Epidermal melanocyte (primary cell): ENCODE results near the gene CREB3L2.

ENCODE experiments used
- DNase-seq: peaks from one replicate; pipeline ENCODE4 v3.0.0; 2011; ENCODE audit warnings: low spot score; ENCODE audit not compliant: insufficient read length

CREB3L2 gene

GRCh38 chr7:137953043-137953664 is 48.7 kb downstream of the CREB3L2 start:
- no peak for DNase-seq

GRCh38 chr7:137952426-137952805 is 49.5 kb downstream of the CREB3L2 start:
- no peak for DNase-seq

GRCh38 chr7:137951700-137952425 is 50.0 kb downstream of the CREB3L2 start:
- DNase-seq: no peak

- DNase-seq: no peak
These were observed 50.9 kb downstream of the CREB3L2 start for GRCh38 chr7:137950967-137951366.

- no peak for DNase-seq
These were observed 51.6 kb downstream of the CREB3L2 start for GRCh38 chr7:137950263-137950621.

- DNase-seq: no peak
These were observed 52.2 kb downstream of the CREB3L2 start for GRCh38 chr7:137949416-137950262.

GRCh38 chr7:137948845-137949330 is 53.0 kb downstream of the CREB3L2 start:
- no peak for DNase-seq

- DNase-seq: no peak
These were observed 53.6 kb downstream of the CREB3L2 start for GRCh38 chr7:137948083-137948844.

- DNase-seq: no peak
These were observed 54.8 kb downstream of the CREB3L2 start for GRCh38 chr7:137947046-137947445.

GRCh38 chr7:137946011-137946410 is 55.9 kb downstream of the CREB3L2 start:
- DNase-seq: no peak

- no peak for DNase-seq
These were observed 57.7 kb downstream of the CREB3L2 start for GRCh38 chr7:137944168-137944567.

GRCh38 chr7:137943132-137943551 is 58.7 kb downstream of the CREB3L2 start:
- no peak for DNase-seq

GRCh38 chr7:137942484-137943115 is 59.3 kb downstream of the CREB3L2 start:
- no peak for DNase-seq

GRCh38 chr7:137940656-137941518 is 61.0 kb downstream of the CREB3L2 start:
- no peak for DNase-seq

- DNase-seq: no peak
These were observed 61.7 kb downstream of the CREB3L2 start for GRCh38 chr7:137940218-137940617.

GRCh38 chr7:137937202-137937560 is 64.7 kb downstream of the CREB3L2 start:
- no peak for DNase-seq

GRCh38 chr7:137936509-137937201 is 65.2 kb downstream of the CREB3L2 start:
- DNase-seq: no peak

- DNase-seq: no peak
These were observed 65.9 kb downstream of the CREB3L2 start for GRCh38 chr7:137935884-137936508.
